HepG2 (cell line): ENCODE results near the gene THRB. TPM values are rescaled to one million over a fixed set of nuclear protein-coding genes. Genes with fewer than 3 reads are reported as not detected.
"Not testable (repeated sequence)": the region's sequence is repeated elsewhere in the genome, so short reads cannot be mapped to it uniquely, and the experiment has no call there.

Source experiments
- ATAC-seq: fragments of 200-7000 bp; cut with Tn5 transposase; 3 replicates; pipeline ENCODE4 v1.9.1; 2020; ENCODE audit warnings: mild to moderate bottlenecking, moderate library complexity
- BruUV-seq: library from RNA; stranded (reverse); fragments of 400-500 nt; replicated peaks from 2 replicates; lab custom pipeline; 2021; lab: Mats Ljungman, UMichigan
- CTCF ChIA-PET: fragments of 300-600 bp; formaldehyde crosslinking; extraction: SDS; loops from one replicate; lab custom pipeline; 2021; ENCODE audit warnings: low total read pairs, inconsistent platforms, low intra/inter-chr PET ratio; lab: Yijun Ruan, JAX
- POLR2A ChIA-PET: fragments of 350-600 bp; sonication (Branson Sonifier 250); formaldehyde crosslinking; loops from one replicate; lab custom pipeline; 2020; ENCODE audit warnings: antibody characterized with exemption, inconsistent platforms; lab: Yijun Ruan, JAX
- DNase-seq: peaks from one replicate; pipeline ENCODE4 v3.0.0-alpha.2; 2015; ENCODE audit warnings: low spot score
- FAIRE-seq: peaks from 3 replicates; lab custom pipeline; 2011; peaks lifted over from hg19 to GRCh38; lab: Jason Lieb, UNC
- H2AFZ ChIP-seq: one replicate; pipeline ENCODE4 v1.6.1; 2011; ENCODE audit warnings: low read length, inconsistent platforms
- H3K27ac ChIP-seq: fragments of 300-600 bp; 3 replicates; pipeline ENCODE4 v1.8.0; 2011; ENCODE audit warnings: mixed run types, mild to moderate bottlenecking, mixed read lengths, low read length, inconsistent platforms; ENCODE audit not compliant: insufficient read depth; ENCODE audit errors: extremely low read length
- H3K27me3 ChIP-seq, 2 experiments: fragments of 200-600 bp in 1 of 2; 2 replicates in 1 of 2; 3 replicates in 1 of 2; pipeline versions ENCODE4 v1.6.0 to v1.8.0; 2011; ENCODE audit warnings: low read length in 2 of 2, mild to moderate bottlenecking in 2 of 2, moderate library complexity in 2 of 2, inconsistent platforms in 1 of 2; ENCODE audit not compliant: insufficient read depth in 2 of 2, control insufficient read depth in 1 of 2
- H3K36me3 ChIP-seq, 2 experiments: fragments of 200-600 bp in 1 of 2; replicated peaks in 1 of 2; 2 replicates in 1 of 2; 3 replicates in 1 of 2; pipeline versions ENCODE4 v1.5.1 to v1.8.0; 2011; ENCODE audit warnings: low read length in 2 of 2, inconsistent platforms in 1 of 2; ENCODE audit not compliant: insufficient read depth in 2 of 2, control insufficient read depth in 1 of 2
- H3K4me1 ChIP-seq: 2 replicates; pipeline ENCODE4 v1.5.1; 2012; ENCODE audit warnings: low read length, inconsistent platforms; ENCODE audit not compliant: insufficient read depth
- H3K4me2 ChIP-seq: 2 replicates; pipeline ENCODE4 v1.6.0; 2011; ENCODE audit warnings: low read depth, low read length, inconsistent platforms
- H3K4me3 ChIP-seq, 3 experiments: fragments of 200-600 bp in 1 of 3; sonication (generic), shearing (Covaris generic) in 1 of 3; replicated peaks in 1 of 3; 2 replicates each; pipeline ENCODE4 v1.5.1; 2011 to 2016; ENCODE audit warnings: low read length in 3 of 3, inconsistent platforms in 2 of 3, low read depth in 2 of 3, mild to moderate bottlenecking in 2 of 3, control low read depth in 1 of 3, mixed read lengths in 1 of 3; ENCODE audit not compliant: insufficient read depth in 1 of 3
- H3K79me2 ChIP-seq: one replicate; pipeline ENCODE4 v1.6.1; 2011; ENCODE audit warnings: low read length, inconsistent platforms; ENCODE audit not compliant: insufficient read depth
- H3K9ac ChIP-seq: 2 replicates; pipeline ENCODE4 v1.6.0; 2011; ENCODE audit warnings: mild to moderate bottlenecking, low read depth, low read length, inconsistent platforms; ENCODE audit not compliant: insufficient read depth
- H3K9me3 ChIP-seq: 2 replicates; pipeline ENCODE4 v1.5.1; 2012; ENCODE audit warnings: mild to moderate bottlenecking, low read length
- H4K20me1 ChIP-seq: 2 replicates; pipeline ENCODE4 v1.6.0; 2011; ENCODE audit warnings: inconsistent platforms, mild to moderate bottlenecking, low read length, moderate library complexity; ENCODE audit not compliant: insufficient read depth
- ARID5B ChIP-seq: IDR thresholded peaks from 2 replicates; pipeline ENCODE4 v1.4.0; 2020; ENCODE audit warnings: mild to moderate bottlenecking, missing genetic modification reagents
- FLYWCH1 ChIP-seq: sonication (generic); formaldehyde crosslinking; IDR thresholded peaks from 2 replicates; pipeline ENCODE4 v1.8.1; 2023; ENCODE audit warnings: mild to moderate bottlenecking, missing genetic modification reagents
- FOXA1 ChIP-seq, 2 experiments: fragments of 450-650 bp in 1 of 2; sonication (generic) in 1 of 2; formaldehyde crosslinking in 1 of 2; IDR thresholded peaks; 2 replicates each; pipeline versions ENCODE4 v1.4.0 to v1.6.1; 2016 to 2020; ENCODE audit warnings: missing genetic modification reagents in 1 of 2
- FOXA3 ChIP-seq: IDR thresholded peaks from 2 replicates; pipeline ENCODE4 v1.6.1; 2016; ENCODE audit warnings: missing genetic modification reagents, missing compliant biosample characterization
- ZNF281 ChIP-seq: sonication (generic); formaldehyde crosslinking; IDR thresholded peaks from 2 replicates; pipeline ENCODE4 v1.4.0; 2020; ENCODE audit warnings: missing genetic modification reagents, borderline replicate concordance
- whole genome bisulfite sequencing: methylation state at CpG from one replicate; pipeline ENCODE4 v1.1.6; 2017; ENCODE audit warnings: low lambda C conversion rate; 5-methylcytosine and 5-hydroxymethylcytosine counted together
- in situ Hi-C: cut with HindIII; loops from 2 replicates; pipeline ENCODE4 v1.10.0; 2017; ENCODE audit warnings: low pct_unique_long_range_greater_than_20kb; ENCODE audit not compliant: extremely low pct_ligation_motif_present
- intact Hi-C: fragments of 100-400 bp; cut with micrococcal nuclease; formaldehyde crosslinking; loops from one replicate; pipeline ENCODE4 v1.10.0; 2022; ENCODE audit not compliant: unreplicated experiment
- polyA plus RNA-seq, 8 experiments: library from polyadenylated mRNA; depleted of rRNA in 3 of 8; stranded (reverse) in 7 of 8; unstranded in 1 of 8; fragments of >200 nt; fragmentation: Illumina TruSeq in 4 of 8; extraction: Trizol in 4 of 8; gene quantifications; 2 replicates each; pipeline versions ENCODE4 v1.2.1 to v1.2.3, GENCODE V29; 2011 to 2016; ENCODE audit warnings: low read depth in 4 of 8, missing spikeins in 1 of 8, mixed read lengths in 1 of 8; ENCODE audit not compliant: insufficient read depth in 1 of 8
- total RNA-seq, 5 experiments: library from RNA; depleted of rRNA; stranded (reverse); fragments of >200 nt; fragmentation: Illumina TruSeq; extraction: Trizol; gene quantifications; 2 replicates each; pipeline ENCODE4 v1.2.3, GENCODE V29; 2016; ENCODE audit warnings: low read depth in 1 of 5

The THRB gene
- total and polyA plus RNA-seq, 2 of the 13 experiments (the other 11 are each of a cell fraction or from before 2014, with no cell fraction given): 4.7 to 22.7 TPM

GRCh38 chr3:24096271-24096670, 398.4 kb downstream of the THRB start:
- H3K27me3 ChIP-seq: no peaks in the 10 kb centered on the region
- ATAC-seq (no peak), FAIRE-seq (no peak), DNase-seq (no peak)
- no peak overlapping the region for H3K4me3 ChIP-seq
- no peak overlapping the region for H3K27ac ChIP-seq
- peaks cover 13% of the 10 kb centered on the region for H3K4me1 ChIP-seq
- no TSS peak for BruUV-seq
- CTCF ChIA-PET: no interaction called here
- 35% methylated on average over 1 of the region's 1 CpG for whole genome bisulfite sequencing
- no peaks in the 10 kb centered on the region for H3K79me2 ChIP-seq
- no peaks in the 10 kb centered on the region for H4K20me1 ChIP-seq
- no peak overlapping the region for H3K4me2 ChIP-seq
- H2AFZ ChIP-seq: no peak overlapping the region
- TF ChIP-seq FLYWCH1 (CRISPR knock-in tag) (no peak), FOXA1 (IDR thresholded peaks at IDR 0.05) (no peak), FOXA1 (CRISPR knock-in tag; IDR thresholded peaks at IDR 0.05) (no peak)
- no peaks in the 10 kb centered on the region for H3K9me3 ChIP-seq
- no peak overlapping the region for H3K9ac ChIP-seq
- in situ Hi-C loops: no loop called here
- intact Hi-C loops: no loop called here
- POLR2A ChIA-PET: no interaction called here
- no peaks in the 10 kb centered on the region for H3K36me3 ChIP-seq

- H2AFZ ChIP-seq; FAIRE-seq; intact Hi-C loops; H3K79me2 ChIP-seq; CTCF ChIA-PET; BruUV-seq; H3K4me1 ChIP-seq; POLR2A ChIA-PET; H3K4me2 ChIP-seq; H3K9ac ChIP-seq; DNase-seq; H3K9me3 ChIP-seq; H3K27ac ChIP-seq; H3K4me3 ChIP-seq; H4K20me1 ChIP-seq; in situ Hi-C loops; TF ChIP-seq FOXA1 (IDR thresholded peaks at IDR 0.05): not testable (repeated sequence)
- WGBS: 33% methylated on average over 15 of the region's 17 CpGs
- TF ChIP-seq FOXA3 (CRISPR knock-in tag): 0 out of 2 replicates have a peak, but pooled peaks have one; percentile 36
- peak; percentile 29; the same call in 1 of the 2 replicates for TF ChIP-seq ARID5B (CRISPR knock-in tag)
- TF ChIP-seq FOXA1 (CRISPR knock-in tag; IDR thresholded peaks at IDR 0.05): peak; percentile 75
- TF ChIP-seq ZNF281 (CRISPR knock-in tag): peak; percentile 80; the same call in 1 of the 2 replicates
- TF ChIP-seq, all 625 proteins: peak for 4; not testable (repeated sequence) for 621
- not testable (repeated sequence) for H3K27me3 ChIP-seq, H3K36me3 ChIP-seq, ATAC-seq
Measured at GRCh38 chr3:24094818-24095217, 399.8 kb downstream of the THRB start.
